H54 (cell line): ENCODE data around the gene HIVEP2.

Source experiments
- DNase-seq: peaks from one replicate; pipeline ENCODE4 v3.0.0; 2011; ENCODE audit warnings: low spot score, mixed read lengths; ENCODE audit not compliant: insufficient read length
- FAIRE-seq: peaks from 3 replicates; lab custom pipeline; 2011; peaks lifted over from hg19 to GRCh38; lab: Jason Lieb, UNC
- POLR2A ChIP-seq: IDR thresholded peaks from 2 replicates; pipeline ENCODE4 v1.6.1; 2011; ENCODE audit warnings: low read depth, mild to moderate bottlenecking, low read length

HIVEP2 gene

GRCh38 chr6:142901611-142902010, 43.4 kb downstream of the HIVEP2 start:
- DNase-seq (no peak), FAIRE-seq (no peak)
- TF ChIP-seq POLR2A: no peak

GRCh38 chr6:142900227-142900971, 44.6 kb downstream of the HIVEP2 start:
- no peak for TF ChIP-seq POLR2A
- FAIRE-seq (no peak), DNase-seq (no peak)

GRCh38 chr6:142898927-142899895, 45.8 kb downstream of the HIVEP2 start:
- no peak for TF ChIP-seq POLR2A
- DNase-seq (no peak), FAIRE-seq (no peak)

GRCh38 chr6:142897659-142898058, 47.3 kb downstream of the HIVEP2 start:
- no peak for TF ChIP-seq POLR2A
- FAIRE-seq: no peak
- no peak for DNase-seq

- no peak for TF ChIP-seq POLR2A
- no peak for FAIRE-seq
- no peak for DNase-seq
Observed at GRCh38 chr6:142896732-142897131, 48.2 kb downstream of the HIVEP2 start.

GRCh38 chr6:142893088-142893487, 51.9 kb downstream of the HIVEP2 start:
- no peak for TF ChIP-seq POLR2A
- DNase-seq (no peak), FAIRE-seq (no peak)

- FAIRE-seq: no peak
- no peak for TF ChIP-seq POLR2A
- DNase-seq: no peak
Observed at GRCh38 chr6:142892254-142893021, 52.5 kb downstream of the HIVEP2 start.

GRCh38 chr6:142891454-142891853, 53.5 kb downstream of the HIVEP2 start:
- TF ChIP-seq POLR2A: no peak
- DNase-seq (no peak), FAIRE-seq (no peak)

GRCh38 chr6:142888456-142888855, 56.5 kb downstream of the HIVEP2 start:
- TF ChIP-seq POLR2A: no peak
- DNase-seq: no peak
- FAIRE-seq: no peak

- no peak for FAIRE-seq
- no peak for TF ChIP-seq POLR2A
- no peak for DNase-seq
Observed at GRCh38 chr6:142887517-142887916, 57.5 kb downstream of the HIVEP2 start.

GRCh38 chr6:142886431-142887170, 58.4 kb downstream of the HIVEP2 start:
- FAIRE-seq (peak; percentile 82), DNase-seq (no peak)
- no peak for TF ChIP-seq POLR2A

- FAIRE-seq: peak; percentile 91
- peak; percentile 11 for DNase-seq
- TF ChIP-seq POLR2A: no peak
Observed at GRCh38 chr6:142885182-142885867, 59.7 kb downstream of the HIVEP2 start.
